WI38 (cell line): Measurements from ENCODE around the gene SERPINB10.

Experiments
- H3K4me3 ChIP-seq: 2 replicates; pipeline ENCODE4 v1.5.1; 2011; ENCODE audit warnings: low read depth, mild to moderate bottlenecking, control low read depth, low read length
- TF ChIP-seq, protein P1 (sequence below): IDR thresholded peaks from 2 replicates; pipeline ENCODE4 v1.5.1; 2012; ENCODE audit warnings: low read depth, mild to moderate bottlenecking, control low read depth, low read length

The SERPINB10 gene

DNA sequence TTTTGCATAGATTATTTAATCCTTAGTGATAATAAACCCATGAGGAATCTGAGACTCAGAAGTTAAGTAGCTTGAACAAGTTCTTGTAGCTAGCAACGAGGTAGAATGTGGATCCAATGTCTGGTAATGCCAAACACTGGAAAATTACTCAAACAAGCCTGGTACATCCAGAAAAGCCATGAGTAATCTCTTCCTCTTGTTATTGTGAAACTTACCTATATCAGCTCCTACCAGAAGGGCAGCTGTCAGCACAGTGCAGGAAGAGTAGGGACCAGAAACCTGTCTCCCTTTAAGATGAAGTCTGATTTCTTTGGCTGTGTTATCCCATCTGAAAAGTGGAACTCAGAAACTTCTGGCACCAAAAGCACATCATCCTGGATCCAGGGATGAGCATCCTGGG lies 54.4 kb downstream of the SERPINB10 start:
- TF ChIP-seq, protein P1, sequence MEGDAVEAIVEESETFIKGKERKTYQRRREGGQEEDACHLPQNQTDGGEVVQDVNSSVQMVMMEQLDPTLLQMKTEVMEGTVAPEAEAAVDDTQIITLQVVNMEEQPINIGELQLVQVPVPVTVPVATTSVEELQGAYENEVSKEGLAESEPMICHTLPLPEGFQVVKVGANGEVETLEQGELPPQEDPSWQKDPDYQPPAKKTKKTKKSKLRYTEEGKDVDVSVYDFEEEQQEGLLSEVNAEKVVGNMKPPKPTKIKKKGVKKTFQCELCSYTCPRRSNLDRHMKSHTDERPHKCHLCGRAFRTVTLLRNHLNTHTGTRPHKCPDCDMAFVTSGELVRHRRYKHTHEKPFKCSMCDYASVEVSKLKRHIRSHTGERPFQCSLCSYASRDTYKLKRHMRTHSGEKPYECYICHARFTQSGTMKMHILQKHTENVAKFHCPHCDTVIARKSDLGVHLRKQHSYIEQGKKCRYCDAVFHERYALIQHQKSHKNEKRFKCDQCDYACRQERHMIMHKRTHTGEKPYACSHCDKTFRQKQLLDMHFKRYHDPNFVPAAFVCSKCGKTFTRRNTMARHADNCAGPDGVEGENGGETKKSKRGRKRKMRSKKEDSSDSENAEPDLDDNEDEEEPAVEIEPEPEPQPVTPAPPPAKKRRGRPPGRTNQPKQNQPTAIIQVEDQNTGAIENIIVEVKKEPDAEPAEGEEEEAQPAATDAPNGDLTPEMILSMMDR: no peak

GRCh38 chr18:63963615-63964256 lies 56.0 kb downstream of the SERPINB10 start:
- TF ChIP-seq, protein P1: peak; percentile 86
- H3K4me3 ChIP-seq: no peak overlapping the region

More for the DNA sequence above, 54.4 kb downstream of the SERPINB10 start:
- no peak overlapping the region for H3K4me3 ChIP-seq

DNA sequence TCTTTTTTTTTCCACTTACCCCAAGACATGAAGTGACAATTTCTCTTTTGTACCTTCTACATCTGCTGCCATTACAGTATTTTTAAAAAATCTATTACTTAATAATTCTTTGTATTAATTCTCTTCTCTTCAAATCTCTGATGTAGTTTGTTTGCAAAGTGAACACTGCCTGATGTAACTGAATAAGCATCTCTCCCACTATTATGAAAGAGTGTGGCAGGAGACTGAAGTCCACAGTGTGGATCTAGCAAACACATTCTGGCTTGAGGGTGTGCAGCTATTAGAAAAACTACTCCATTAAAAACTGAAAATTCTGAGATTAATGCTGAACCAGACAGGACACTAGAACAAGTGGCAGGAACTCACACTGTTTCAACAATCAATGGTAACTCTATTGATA lies 57.1 kb downstream of the SERPINB10 start:
- no peak overlapping the region for H3K4me3 ChIP-seq
- TF ChIP-seq, protein P1: no peak

- TF ChIP-seq, protein P1: no peak
These were observed 58.1 kb downstream of the SERPINB10 start for GRCh38 chr18:63965716-63966330.

DNA sequence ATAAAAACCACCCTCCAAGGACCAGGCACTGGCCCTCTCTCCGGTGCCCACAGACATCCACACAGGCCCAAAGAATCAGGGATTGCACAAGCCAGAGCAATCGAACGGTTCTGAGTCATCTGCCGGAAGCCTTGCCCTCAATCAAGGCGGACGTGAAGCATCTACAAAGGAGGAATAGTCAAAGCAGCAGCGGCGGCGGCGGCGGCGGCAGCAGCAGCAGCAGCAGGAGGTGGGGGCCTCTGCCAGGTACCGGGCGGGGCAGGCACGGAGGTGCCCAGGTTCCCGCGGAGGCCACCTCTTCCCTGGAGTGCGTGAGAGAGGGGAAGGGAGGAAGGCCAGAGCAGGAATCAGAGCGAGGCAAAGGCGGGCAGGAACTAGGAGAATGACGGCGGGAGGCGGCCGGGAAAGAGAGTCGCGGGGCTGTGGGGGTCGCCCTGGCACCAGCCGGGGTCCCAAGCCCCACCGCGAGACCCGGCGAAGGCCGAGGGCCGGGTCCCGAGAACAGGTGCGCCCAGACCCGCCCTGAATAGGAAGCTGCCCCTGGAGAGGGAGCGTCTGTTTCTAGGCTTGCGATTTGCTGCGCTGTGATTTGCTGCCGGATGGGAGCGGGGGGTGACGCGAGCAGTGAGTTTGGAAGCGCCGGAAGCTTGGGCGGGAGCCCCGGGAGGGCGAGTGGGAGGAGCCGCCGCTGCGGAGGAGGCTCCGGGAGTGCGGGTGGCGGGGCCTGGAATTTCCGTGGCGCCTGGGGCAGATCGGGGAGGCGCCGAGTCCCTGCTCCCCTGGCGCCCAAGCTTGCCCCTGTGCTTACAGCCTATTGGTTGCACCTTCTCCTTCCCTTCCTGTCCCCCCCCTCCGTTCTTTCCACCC lies 62.4 kb downstream of the SERPINB10 start, which contains the start of gene SERPINB8:
SERPINB8 (plus strand) TSS at position 140 of the 867 bp plus-strand sequence. CDS start 8,228 bp downstream, outside the sequence.
- TF ChIP-seq, protein P1: no peak
- H3K4me3 ChIP-seq: peak within 1 kb of the TSS; percentile 86

More at GRCh38 chr18:63965716-63966330, 58.1 kb downstream of the SERPINB10 start:
- H3K4me3 ChIP-seq: no peak overlapping the region

DNA sequence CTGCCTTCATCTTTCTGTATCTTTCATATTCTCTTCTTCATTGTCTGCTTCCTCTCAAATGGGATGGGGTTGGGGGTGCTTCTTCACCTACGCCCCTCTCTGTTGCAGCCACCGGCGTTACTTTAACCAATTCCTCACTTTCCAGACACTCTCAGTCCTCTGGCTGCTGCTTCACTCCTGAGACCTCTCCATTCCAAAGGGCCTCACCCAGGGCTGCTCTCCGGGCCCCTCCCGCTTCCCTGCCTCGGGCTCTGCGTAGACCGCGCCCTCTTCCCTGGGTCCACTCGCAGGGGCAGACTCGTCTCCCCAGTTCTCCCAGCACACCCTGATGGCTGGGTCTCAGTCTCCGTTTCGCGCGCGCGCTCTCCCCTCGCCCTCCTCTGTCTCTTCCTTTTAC lies 63.0 kb downstream of the SERPINB10 start:
- TF ChIP-seq, protein P1: no peak
- H3K4me3 ChIP-seq: peak overlapping the region; percentile 86
